Gastrocnemius medialis (tissue), 4 donors: ENCODE measurements around the gene TMEM72.

Experiments used
- POLR2A ChIP-seq, 2 donors: fragments of 450-650 bp; IDR thresholded peaks; one replicate each; pipeline ENCODE4 v1.6.1; 2017; ENCODE audit warnings: antibody characterized with exemption in 2 of 2, mild to moderate bottlenecking in 2 of 2, moderate library complexity in 2 of 2
- TF ChIP-seq, protein P1 (sequence below), 5 experiments: fragments of 450-650 bp in 3 of 5; fragments of 200-600 bp in 2 of 5; sonication (generic) in 2 of 5; IDR thresholded peaks in 4 of 5; conservative IDR thresholded peaks in 1 of 5; 1 replicate in 4 of 5; 2 replicates in 1 of 5; pipeline ENCODE4 v1.5.1; 2016 to 2019; ENCODE audit warnings: antibody characterized with exemption in 5 of 5, mild to moderate bottlenecking in 3 of 5, moderate library complexity in 3 of 5

DNA sequence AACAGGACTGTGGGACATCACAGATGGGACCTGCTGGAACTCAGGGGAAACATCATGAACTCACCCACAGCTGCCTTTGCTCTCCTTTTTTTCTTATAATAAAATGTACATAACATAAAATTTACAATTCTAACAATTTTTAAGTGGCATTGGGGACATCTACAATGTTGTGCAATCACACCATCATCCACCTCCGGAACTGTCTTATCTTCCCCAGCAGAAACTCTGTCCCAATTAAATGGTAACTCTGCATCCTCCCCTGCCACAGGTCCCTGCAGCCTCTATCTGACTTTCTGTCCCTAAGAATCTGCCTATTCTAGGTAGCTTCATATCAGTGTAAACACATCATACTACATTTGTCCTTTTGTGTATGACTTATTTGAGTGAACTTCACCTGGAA is 19.4 kb upstream of the TMEM72 start:
- TF ChIP-seq, protein P1, sequence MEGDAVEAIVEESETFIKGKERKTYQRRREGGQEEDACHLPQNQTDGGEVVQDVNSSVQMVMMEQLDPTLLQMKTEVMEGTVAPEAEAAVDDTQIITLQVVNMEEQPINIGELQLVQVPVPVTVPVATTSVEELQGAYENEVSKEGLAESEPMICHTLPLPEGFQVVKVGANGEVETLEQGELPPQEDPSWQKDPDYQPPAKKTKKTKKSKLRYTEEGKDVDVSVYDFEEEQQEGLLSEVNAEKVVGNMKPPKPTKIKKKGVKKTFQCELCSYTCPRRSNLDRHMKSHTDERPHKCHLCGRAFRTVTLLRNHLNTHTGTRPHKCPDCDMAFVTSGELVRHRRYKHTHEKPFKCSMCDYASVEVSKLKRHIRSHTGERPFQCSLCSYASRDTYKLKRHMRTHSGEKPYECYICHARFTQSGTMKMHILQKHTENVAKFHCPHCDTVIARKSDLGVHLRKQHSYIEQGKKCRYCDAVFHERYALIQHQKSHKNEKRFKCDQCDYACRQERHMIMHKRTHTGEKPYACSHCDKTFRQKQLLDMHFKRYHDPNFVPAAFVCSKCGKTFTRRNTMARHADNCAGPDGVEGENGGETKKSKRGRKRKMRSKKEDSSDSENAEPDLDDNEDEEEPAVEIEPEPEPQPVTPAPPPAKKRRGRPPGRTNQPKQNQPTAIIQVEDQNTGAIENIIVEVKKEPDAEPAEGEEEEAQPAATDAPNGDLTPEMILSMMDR (IDR thresholded peaks at IDR 0.05 in 4 of 5, conservative IDR thresholded peaks at IDR 0.05 in 1 of 5), result no peak
- TF ChIP-seq POLR2A (IDR thresholded peaks at IDR 0.05), result no peak
